SJCRH30 (cell line): Measurements from ENCODE around the gene YY1. TPM values are rescaled to one million over a fixed set of nuclear protein-coding genes. Genes with fewer than 3 reads are reported as not detected.
"Not testable (repeated sequence)": the region's sequence is repeated elsewhere in the genome, so short reads cannot be mapped to it uniquely, and the experiment has no call there.

ENCODE experiments used
- DNase-seq, 2 experiments: peaks; one replicate each; pipeline ENCODE4 v3.0.0-alpha.2; 2015 to 2020
- H3K27ac ChIP-seq: fragments of 250-450 bp; sonication (Bioruptor Pico); 2 replicates; pipeline ENCODE4 v1.5.1; 2020; ENCODE audit warnings: mild to moderate bottlenecking, moderate library complexity
- H3K27me3 ChIP-seq: fragments of 250-450 bp; sonication (Bioruptor Pico); 2 replicates; pipeline ENCODE4 v1.5.1; 2020; ENCODE audit warnings: mild to moderate bottlenecking, moderate library complexity
- H3K36me3 ChIP-seq: fragments of 250-450 bp; sonication (Bioruptor Pico); 2 replicates; pipeline ENCODE4 v1.5.1; 2020; ENCODE audit warnings: mild to moderate bottlenecking, moderate library complexity
- H3K4me1 ChIP-seq: fragments of 250-450 bp; sonication (Bioruptor Pico); 2 replicates; pipeline ENCODE4 v1.5.1; 2020; ENCODE audit warnings: mild to moderate bottlenecking, moderate library complexity
- H3K4me3 ChIP-seq: fragments of 250-450 bp; sonication (Bioruptor Pico); 2 replicates; pipeline ENCODE4 v1.5.1; 2020; ENCODE audit warnings: mild to moderate bottlenecking, moderate library complexity
- H3K9me3 ChIP-seq: fragments of 250-450 bp; sonication (Bioruptor Pico); replicated peaks from 2 replicates; pipeline ENCODE4 v1.5.1; 2020; ENCODE audit warnings: mild to moderate bottlenecking, moderate library complexity
- total RNA-seq: library from RNA; depleted of rRNA; stranded (reverse); fragments of >200 nt; shearing (Covaris generic); gene quantifications from 2 replicates; pipeline ENCODE4 v1.2.3, GENCODE V29; 2014

Gene YY1
- total RNA-seq, 1 experiment from 2014 or later, result 60.9 TPM

GRCh38 chr14:100290607-100291304, 51.8 kb downstream of the YY1 start:
- Histone ChIP-seq H3K4me3 (no peak overlapping the region), H3K27ac (no peak overlapping the region), H3K27me3 (no peaks in the 10 kb centered on the region), H3K9me3 (no peaks in the 10 kb centered on the region), H3K4me1 (peaks cover 6% of the 10 kb centered on the region; the same call in 1 of the 2 replicates), H3K36me3 (peaks cover 16% of the 10 kb centered on the region)
- DNase-seq, result no peak

DNA sequence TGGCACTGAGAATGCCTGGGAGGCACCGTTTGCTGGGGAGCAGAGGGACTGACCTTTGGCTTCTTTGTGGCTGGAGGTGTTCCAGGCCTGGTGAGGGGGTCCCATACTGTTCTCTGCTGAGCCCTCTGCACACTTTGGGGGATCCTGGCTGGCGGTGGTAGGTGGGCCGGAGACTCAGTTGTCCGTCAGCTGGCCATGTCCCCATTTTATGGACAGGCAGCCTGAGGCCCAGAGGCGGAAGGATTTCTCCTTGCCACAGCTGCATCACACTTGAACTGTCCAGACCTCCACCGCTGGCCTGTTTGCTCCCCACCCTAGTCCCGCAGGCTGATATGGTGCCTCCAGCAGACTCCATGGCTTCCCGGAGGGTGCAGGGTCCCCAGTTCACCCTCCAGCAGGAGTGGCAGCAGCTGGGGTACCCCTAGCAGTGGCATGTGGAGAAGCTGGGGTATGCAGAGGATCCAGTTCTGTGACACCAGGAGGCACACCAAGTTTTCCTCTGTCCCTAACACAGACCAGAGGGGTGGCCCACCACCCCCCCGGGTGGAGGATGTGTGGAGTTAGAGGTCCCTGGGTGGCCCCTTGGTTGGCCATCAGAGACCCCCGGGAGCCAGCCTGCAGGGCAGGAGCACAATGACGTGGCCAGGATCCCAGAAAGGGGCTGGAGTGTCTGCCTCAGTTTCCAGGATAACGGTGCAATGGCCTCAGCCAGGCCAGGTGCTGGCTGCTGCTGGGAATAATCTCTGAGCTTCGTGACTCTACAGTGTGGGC, 52.5 kb downstream of the YY1 start:
- no peak overlapping the region for H3K4me3 ChIP-seq
- H3K4me1 ChIP-seq, result peaks cover 6% of the 10 kb centered on the region; the same call in 1 of the 2 replicates
- no peak for DNase-seq
- no peaks in the 10 kb centered on the region for H3K27me3 ChIP-seq
- H3K36me3 ChIP-seq, result peaks cover 16% of the 10 kb centered on the region
- H3K27ac ChIP-seq, result no peak overlapping the region
- H3K9me3 ChIP-seq, result no peaks in the 10 kb centered on the region

DNA sequence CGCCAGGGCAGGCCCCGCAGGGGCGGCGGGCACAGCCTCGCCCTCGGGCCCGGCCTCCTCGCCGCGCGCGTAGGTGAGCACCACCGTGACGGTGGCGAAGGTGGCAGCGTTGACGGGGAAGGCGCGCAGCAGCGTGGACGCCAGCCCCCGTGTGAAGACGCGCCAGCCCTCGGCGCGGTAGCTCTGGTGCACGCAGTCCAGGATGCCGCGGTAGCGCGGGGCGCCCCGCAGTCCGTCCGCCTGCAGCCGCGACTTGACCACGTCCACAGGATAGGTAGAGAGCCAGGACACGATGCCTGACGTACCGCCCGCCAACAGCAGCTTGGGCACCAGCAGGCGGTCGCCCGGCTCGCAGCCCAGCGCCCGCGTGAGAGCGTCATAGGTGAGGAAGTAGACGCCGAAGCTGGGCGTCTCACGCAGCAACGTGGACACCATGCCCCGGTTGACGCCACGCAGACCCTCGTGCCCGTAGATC, 53.4 kb downstream of the YY1 start:
- DNase-seq, result no peak
- no peaks in the 10 kb centered on the region for H3K27me3 ChIP-seq

GRCh38 chr14:100292776-100293461, 54.0 kb downstream of the YY1 start:
- no peak for DNase-seq
- H3K4me1 ChIP-seq, result peaks cover 12% of the 10 kb centered on the region; the same call in 1 of the 2 replicates

More for the DNA sequence above, 53.4 kb downstream of the YY1 start:
- Histone ChIP-seq H3K27ac (no peak overlapping the region), H3K9me3 (no peaks in the 10 kb centered on the region), H3K36me3 (peaks cover 18% of the 10 kb centered on the region), H3K4me1 (peaks cover 9% of the 10 kb centered on the region; the same call in 1 of the 2 replicates), H3K4me3 (no peak overlapping the region)

GRCh38 chr14:100293497-100294212, 54.7 kb downstream of the YY1 start:
- no peak overlapping the region for H3K27ac ChIP-seq
- peaks cover 23% of the 10 kb centered on the region for H3K36me3 ChIP-seq
- DNase-seq, result no peak

More at GRCh38 chr14:100292776-100293461, 54.0 kb downstream of the YY1 start:
- Histone ChIP-seq H3K27ac (no peak overlapping the region), H3K27me3 (no peaks in the 10 kb centered on the region), H3K36me3 (peaks cover 18% of the 10 kb centered on the region), H3K4me3 (no peak overlapping the region), H3K9me3 (no peaks in the 10 kb centered on the region)

GRCh38 chr14:100294213-100294962, 55.4 kb downstream of the YY1 start:
- Histone ChIP-seq H3K4me3 (no peak overlapping the region), H3K36me3 (peaks cover 23% of the 10 kb centered on the region), H3K4me1 (peaks cover 6% of the 10 kb centered on the region; the same call in 1 of the 2 replicates), H3K9me3 (no peaks in the 10 kb centered on the region), H3K27ac (no peak overlapping the region), H3K27me3 (no peaks in the 10 kb centered on the region)
- no peak for DNase-seq

More at GRCh38 chr14:100293497-100294212, 54.7 kb downstream of the YY1 start:
- Histone ChIP-seq H3K27me3 (no peaks in the 10 kb centered on the region), H3K4me1 (peaks cover 11% of the 10 kb centered on the region; the same call in 1 of the 2 replicates), H3K9me3 (no peaks in the 10 kb centered on the region), H3K4me3 (no peak overlapping the region)

DNA sequence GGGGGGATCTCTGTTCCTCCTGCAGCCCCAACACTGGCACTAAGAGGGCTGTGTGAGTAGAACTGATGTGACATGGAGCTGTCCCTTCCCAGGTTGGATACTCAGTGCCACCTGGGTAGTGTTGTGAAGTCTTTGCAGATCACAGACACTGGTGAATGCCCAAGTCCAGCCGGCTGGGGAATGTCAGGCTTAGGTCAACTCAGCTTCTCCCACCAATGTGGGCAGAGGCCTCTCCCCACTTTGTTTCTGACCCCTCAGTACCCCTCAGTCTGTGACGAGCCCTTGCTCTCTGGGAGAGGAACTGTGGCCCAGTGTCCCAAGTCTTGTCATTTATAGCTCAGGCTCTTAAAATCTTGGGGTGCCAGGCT, 56.0 kb downstream of the YY1 start:
- peaks cover 21% of the 10 kb centered on the region for H3K36me3 ChIP-seq
- H3K27me3 ChIP-seq, result no peaks in the 10 kb centered on the region
- H3K4me3 ChIP-seq, result no peak overlapping the region
- no peaks in the 10 kb centered on the region for H3K9me3 ChIP-seq
- no peak overlapping the region for H3K27ac ChIP-seq
- DNase-seq, result no peak
- H3K4me1 ChIP-seq, result peaks cover 6% of the 10 kb centered on the region; the same call in 1 of the 2 replicates

- H3K27ac ChIP-seq, result no peak overlapping the region
- peaks cover 6% of the 10 kb centered on the region; the same call in 1 of the 2 replicates for H3K4me1 ChIP-seq
- DNase-seq, result peak in 1 of 2 experiments; percentile 1
- peaks cover 19% of the 10 kb centered on the region for H3K36me3 ChIP-seq
- no peaks in the 10 kb centered on the region for H3K27me3 ChIP-seq
- no peak overlapping the region for H3K4me3 ChIP-seq
- no peaks in the 10 kb centered on the region for H3K9me3 ChIP-seq
These were observed 56.6 kb downstream of the YY1 start for GRCh38 chr14:100295376-100296105.

DNA sequence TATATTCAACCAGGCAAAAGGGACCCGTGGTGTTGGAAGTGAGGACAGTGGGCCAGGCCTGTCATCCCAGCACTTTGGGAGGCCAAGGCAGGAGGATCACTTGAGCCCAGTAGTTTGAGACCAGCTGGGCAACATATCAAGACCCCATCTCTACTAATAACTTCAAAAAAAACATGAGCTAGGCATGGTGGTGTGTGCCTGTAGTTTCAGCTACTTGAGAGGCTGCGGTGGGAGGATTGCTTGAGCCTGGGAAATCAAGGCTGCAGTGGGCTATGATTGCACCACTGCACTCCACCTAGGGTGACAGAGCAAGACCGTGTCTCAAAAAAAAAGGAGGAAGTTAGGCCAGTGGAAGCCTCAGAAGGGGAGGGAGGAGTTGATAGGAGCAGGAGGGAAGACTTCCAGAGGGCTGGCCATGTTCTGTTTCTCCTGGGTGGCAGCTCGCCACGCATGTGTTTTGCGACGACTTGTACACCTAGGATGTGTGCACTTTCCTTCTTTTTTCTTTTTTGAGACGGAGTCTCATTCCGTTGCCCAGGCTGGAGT, 57.2 kb downstream of the YY1 start:
- no peak for DNase-seq
- Histone ChIP-seq H3K4me1 (peaks cover 6% of the 10 kb centered on the region; the same call in 1 of the 2 replicates), H3K27me3 (no peaks in the 10 kb centered on the region), H3K4me3 (no peak overlapping the region), H3K36me3 (peaks cover 18% of the 10 kb centered on the region), H3K27ac (no peak overlapping the region), H3K9me3 (no peaks in the 10 kb centered on the region)

DNA sequence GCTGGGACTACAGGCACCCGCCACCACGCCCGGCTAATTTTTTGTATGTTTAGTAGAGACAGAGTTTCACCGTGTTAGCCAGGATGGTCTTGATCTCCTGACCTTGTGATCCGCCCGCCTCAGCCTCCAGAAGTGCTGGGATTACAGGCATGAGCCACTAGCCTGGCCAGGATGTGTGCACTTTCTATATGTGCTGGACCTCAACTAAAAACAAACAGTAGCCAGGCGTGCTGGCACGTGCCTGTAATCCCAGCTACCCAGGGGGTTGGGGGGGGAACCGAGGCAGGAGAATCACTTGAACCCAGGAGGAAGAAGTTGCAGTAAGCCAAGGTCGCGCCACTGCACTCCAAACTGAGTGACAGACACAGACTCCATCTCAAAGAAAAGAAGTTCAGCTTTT, 57.8 kb downstream of the YY1 start:
- not testable (repeated sequence) for H3K4me1 ChIP-seq, DNase-seq, H3K27me3 ChIP-seq, H3K9me3 ChIP-seq, H3K4me3 ChIP-seq, H3K27ac ChIP-seq
- peaks cover 12% of the 10 kb centered on the region for H3K36me3 ChIP-seq

- H3K27me3 ChIP-seq, result no peaks in the 10 kb centered on the region
- H3K4me3 ChIP-seq, result no peak overlapping the region
- peaks cover 6% of the 10 kb centered on the region; the same call in 1 of the 2 replicates for H3K4me1 ChIP-seq
- no peaks in the 10 kb centered on the region for H3K9me3 ChIP-seq
- H3K36me3 ChIP-seq, result peaks cover 10% of the 10 kb centered on the region
- no peak for DNase-seq
- no peak overlapping the region for H3K27ac ChIP-seq
These were observed 58.7 kb downstream of the YY1 start for GRCh38 chr14:100297320-100298300.
